Measurements from ENCODE around the gene GPATCH2L. TPM values are rescaled to one million over a fixed set of nuclear protein-coding genes. Genes with fewer than 3 reads are reported as not detected.

The GPATCH2L gene
- total RNA-seq, 1 donor = 43.8 TPM

- Histone ChIP-seq H4K20me1 (ENCODE audit: insufficient read depth, low read length) (no peaks in the 10 kb centered on the region), H3K4me2 (ENCODE audit: insufficient read depth, low read length) (no peak overlapping the region), H3K4me1 (ENCODE audit: insufficient read depth, low read length) (no peaks in the 10 kb centered on the region), H3K79me2 (ENCODE audit: insufficient read depth, low read length) (no peaks in the 10 kb centered on the region), H3K36me3 (ENCODE audit: insufficient read depth, low read length) (no peaks in the 10 kb centered on the region), H3K4me3 (ENCODE audit: insufficient read depth, low read length) (no peak overlapping the region), H3K27me3 (ENCODE audit: insufficient read depth, low read length) (peaks cover 27% of the 10 kb centered on the region), H3K9me3 (ENCODE audit: low read depth, low read length) (no peaks in the 10 kb centered on the region), H2AFZ (ENCODE audit: low read length) (no peak overlapping the region), H3K27ac (ENCODE audit: low read depth, low read length) (no peak overlapping the region)
- TF ChIP-seq CTCF (IDR thresholded peaks at IDR 0.05; ENCODE audit: extremely low read depth, low read depth, low read length) = no peak
- no peak for DNase-seq (ENCODE audit: insufficient read length, low spot score, missing footprints)
Observed at GRCh38 chr14:76143642-76144041, 8.1 kb upstream of the GPATCH2L start.

GRCh38 chr14:76146976-76147375 is 4.7 kb upstream of the GPATCH2L start:
- no peak for DNase-seq (ENCODE audit: insufficient read length, low spot score, missing footprints)
- Histone ChIP-seq H3K79me2 (ENCODE audit: insufficient read depth, low read length) (peaks cover 2% of the 10 kb centered on the region), H4K20me1 (ENCODE audit: insufficient read depth, low read length) (no peaks in the 10 kb centered on the region), H3K27me3 (ENCODE audit: insufficient read depth, low read length) (peaks cover 14% of the 10 kb centered on the region), H3K36me3 (ENCODE audit: insufficient read depth, low read length) (no peaks in the 10 kb centered on the region), H3K27ac (ENCODE audit: low read depth, low read length) (no peak overlapping the region), H3K9me3 (ENCODE audit: low read depth, low read length) (no peaks in the 10 kb centered on the region), H3K4me1 (ENCODE audit: insufficient read depth, low read length) (peaks cover 3% of the 10 kb centered on the region), H2AFZ (ENCODE audit: low read length) (no peak overlapping the region), H3K4me3 (ENCODE audit: insufficient read depth, low read length) (no peak overlapping the region), H3K4me2 (ENCODE audit: insufficient read depth, low read length) (no peak overlapping the region)
- no peak for TF ChIP-seq CTCF (IDR thresholded peaks at IDR 0.05; ENCODE audit: extremely low read depth, low read depth, low read length)

GRCh38 chr14:76149196-76149595 is 2.5 kb upstream of the GPATCH2L start:
- H3K27ac ChIP-seq (ENCODE audit: low read depth, low read length) = no peak overlapping the region
- DNase-seq (ENCODE audit: insufficient read length, low spot score, missing footprints) = no peak
- no peaks in the 10 kb centered on the region for H3K9me3 ChIP-seq (ENCODE audit: low read depth, low read length)
- peaks cover 12% of the 10 kb centered on the region for H3K27me3 ChIP-seq (ENCODE audit: insufficient read depth, low read length)
- no peak overlapping the region for H3K4me2 ChIP-seq (ENCODE audit: insufficient read depth, low read length)
- H3K36me3 ChIP-seq (ENCODE audit: insufficient read depth, low read length) = peaks cover 4% of the 10 kb centered on the region
- H2AFZ ChIP-seq (ENCODE audit: low read length) = no peak overlapping the region
- TF ChIP-seq CTCF (IDR thresholded peaks at IDR 0.05; ENCODE audit: extremely low read depth, low read depth, low read length) = no peak
- no peak overlapping the region for H3K4me3 ChIP-seq (ENCODE audit: insufficient read depth, low read length)
- peaks cover 24% of the 10 kb centered on the region for H3K79me2 ChIP-seq (ENCODE audit: insufficient read depth, low read length)
- H4K20me1 ChIP-seq (ENCODE audit: insufficient read depth, low read length) = peaks cover 18% of the 10 kb centered on the region
- peaks cover 11% of the 10 kb centered on the region for H3K4me1 ChIP-seq (ENCODE audit: insufficient read depth, low read length)

- Histone ChIP-seq H3K4me2 (ENCODE audit: insufficient read depth, low read length) (peak overlapping the region; percentile 92), H3K79me2 (ENCODE audit: insufficient read depth, low read length) (peaks cover 55% of the 10 kb centered on the region), H4K20me1 (ENCODE audit: insufficient read depth, low read length) (peaks cover 47% of the 10 kb centered on the region), H3K27ac (ENCODE audit: low read depth, low read length) (peak overlapping the region; percentile 96), H2AFZ (ENCODE audit: low read length) (peak overlapping the region; percentile 91), H3K36me3 (ENCODE audit: insufficient read depth, low read length) (peaks cover 24% of the 10 kb centered on the region), H3K4me3 (ENCODE audit: insufficient read depth, low read length) (peak overlapping the region; percentile 97), H3K4me1 (ENCODE audit: insufficient read depth, low read length) (peaks cover 19% of the 10 kb centered on the region), H3K9me3 (ENCODE audit: low read depth, low read length) (no peaks in the 10 kb centered on the region), H3K27me3 (ENCODE audit: insufficient read depth, low read length) (peaks cover 7% of the 10 kb centered on the region)
- no peak for TF ChIP-seq CTCF (IDR thresholded peaks at IDR 0.05; ENCODE audit: extremely low read depth, low read depth, low read length)
- peak; percentile 97 for DNase-seq (ENCODE audit: insufficient read length, low spot score, missing footprints)
Observed at GRCh38 chr14:76152333-76152681, 585 bp downstream of the GPATCH2L start.
